Measurements from ENCODE around the gene ME3.
"Not testable (repeated sequence)": the region's sequence is repeated elsewhere in the genome, so short reads cannot be mapped to it uniquely, and the experiment has no call there.

ME3 gene

GRCh38 chr11:86660736-86661135, 11.7 kb downstream of the ME3 start:
- DNase-seq, result no peak

GRCh38 chr11:86660088-86660487, 12.3 kb downstream of the ME3 start:
- no peak for DNase-seq

GRCh38 chr11:86658534-86658933, 13.9 kb downstream of the ME3 start:
- no peak for DNase-seq

- DNase-seq, result not testable (repeated sequence)
Measured at GRCh38 chr11:86645212-86645611, 27.2 kb downstream of the ME3 start.

GRCh38 chr11:86644291-86644690, 28.1 kb downstream of the ME3 start:
- DNase-seq, result no peak

GRCh38 chr11:86641537-86642261, 30.7 kb downstream of the ME3 start:
- no peak for DNase-seq

GRCh38 chr11:86639137-86639536, 33.3 kb downstream of the ME3 start:
- DNase-seq, result no peak

- no peak for DNase-seq
Measured at GRCh38 chr11:86638673-86639072, 33.7 kb downstream of the ME3 start.

- DNase-seq, result no peak
Measured at GRCh38 chr11:86637988-86638387, 34.4 kb downstream of the ME3 start.

- DNase-seq, result no peak
Measured at GRCh38 chr11:86636275-86636674, 36.1 kb downstream of the ME3 start.

- no peak for DNase-seq
Measured at GRCh38 chr11:86632499-86633269, 39.7 kb downstream of the ME3 start.

- no peak for DNase-seq
Measured at GRCh38 chr11:86630229-86630981, 42.0 kb downstream of the ME3 start.

GRCh38 chr11:86629045-86629706, 43.2 kb downstream of the ME3 start:
- DNase-seq, result no peak

- DNase-seq, result no peak
Measured at GRCh38 chr11:86627776-86628455, 44.5 kb downstream of the ME3 start.

- DNase-seq, result no peak
Measured at GRCh38 chr11:86625981-86626380, 46.4 kb downstream of the ME3 start.

- DNase-seq, result no peak
Measured at GRCh38 chr11:86625544-86625943, 46.9 kb downstream of the ME3 start.

- no peak for DNase-seq
Measured at GRCh38 chr11:86624366-86624765, 48.0 kb downstream of the ME3 start.

- DNase-seq, result no peak
Measured at GRCh38 chr11:86623736-86624135, 48.7 kb downstream of the ME3 start.

GRCh38 chr11:86623041-86623621, 49.3 kb downstream of the ME3 start:
- no peak for DNase-seq

GRCh38 chr11:86621854-86622253, 50.6 kb downstream of the ME3 start:
- no peak for DNase-seq

GRCh38 chr11:86620891-86621521, 51.4 kb downstream of the ME3 start:
- no peak for DNase-seq

GRCh38 chr11:86619428-86619827, 53.0 kb downstream of the ME3 start:
- not testable (repeated sequence) for DNase-seq

Measured in DMS153 (cell line).